H1 (cell line): ENCODE measurements around the gene TRIM9. TPM values are rescaled to one million over a fixed set of nuclear protein-coding genes. Genes with fewer than 3 reads are reported as not detected.

Experiments
- ASH2L ChIP-seq: fragments of 200-600, 300-600 bp; sonication (generic); IDR thresholded peaks from one replicate; pipeline ENCODE4 v1.7.1; 2017; ENCODE audit warnings: low read length
- FOSL1 ChIP-seq: IDR thresholded peaks from 2 replicates; pipeline ENCODE4 v1.6.1; 2011; ENCODE audit warnings: mild to moderate bottlenecking, low read depth, low read length, moderate library complexity; ENCODE audit not compliant: insufficient read depth
- TBP ChIP-seq: IDR thresholded peaks from 2 replicates; pipeline ENCODE4 v1.6.1; 2011; ENCODE audit warnings: low read depth, low read length, improper control_type of control experiment
- YY1 ChIP-seq: IDR thresholded peaks from 2 replicates; pipeline ENCODE4 v1.6.1; 2011; ENCODE audit warnings: low read depth, mild to moderate bottlenecking, low read length
- polyA plus RNA-seq, 7 experiments: library from polyadenylated mRNA; depleted of rRNA in 3 of 7; stranded (reverse) in 5 of 7; unstranded in 2 of 7; fragments of >200 nt in 5 of 7; fragments of 200-250 nt in 2 of 7; gene quantifications; 1 replicate in 5 of 7; 2 replicates in 1 of 7; 4 replicates in 1 of 7; pipeline versions ENCODE4 v1.2.1 to v1.2.3, GENCODE V29; 2011 to 2013; ENCODE audit warnings: missing spikeins in 2 of 7, mixed read lengths in 2 of 7
- total RNA-seq: library from RNA; stranded (reverse); fragmentation: NEBNext Ultra II Directional; extraction: Animal tissue kit (Norgen Biotek cat#: 25700); gene quantifications from 2 replicates; pipeline ENCODE4 v1.2.1, GENCODE V29; 2021

Gene TRIM9
- total and polyA plus RNA-seq, 2 of the 8 experiments (the other 6 are each of a cell fraction or from before 2014, with no cell fraction given) = 2.7 to 5.4 TPM

DNA sequence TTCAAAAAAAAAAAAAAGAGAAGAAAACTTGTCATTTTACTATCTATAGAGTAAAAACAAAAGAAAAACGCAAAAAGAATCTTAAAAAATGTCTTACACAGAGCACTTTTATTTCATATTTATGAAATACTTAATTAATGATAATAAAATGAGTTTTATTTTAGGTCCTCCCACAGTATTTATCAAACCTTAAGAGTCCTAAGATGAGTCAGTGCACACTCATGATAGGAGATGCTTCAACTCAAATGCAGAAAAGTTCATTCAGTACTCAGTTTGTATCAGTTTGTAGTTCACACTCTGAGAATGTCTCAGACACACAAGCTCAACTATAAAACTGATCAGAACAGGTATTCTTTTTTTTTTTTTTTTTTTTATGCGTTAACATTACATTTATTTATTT, 41.7 kb downstream of the TRIM9 start (continued):
- TF ChIP-seq YY1 = no peak
- no peak for TF ChIP-seq TBP
- TF ChIP-seq FOSL1 = no peak
- TF ChIP-seq ASH2L = no peak
